ENCODE results near the gene DDHD1. TPM values are rescaled to one million over a fixed set of nuclear protein-coding genes. Genes with fewer than 3 reads are reported as not detected.

DDHD1 gene
- total and polyA plus RNA-seq, 12 donors = 4.6 to 34.9 (median 8.1) TPM

DNA sequence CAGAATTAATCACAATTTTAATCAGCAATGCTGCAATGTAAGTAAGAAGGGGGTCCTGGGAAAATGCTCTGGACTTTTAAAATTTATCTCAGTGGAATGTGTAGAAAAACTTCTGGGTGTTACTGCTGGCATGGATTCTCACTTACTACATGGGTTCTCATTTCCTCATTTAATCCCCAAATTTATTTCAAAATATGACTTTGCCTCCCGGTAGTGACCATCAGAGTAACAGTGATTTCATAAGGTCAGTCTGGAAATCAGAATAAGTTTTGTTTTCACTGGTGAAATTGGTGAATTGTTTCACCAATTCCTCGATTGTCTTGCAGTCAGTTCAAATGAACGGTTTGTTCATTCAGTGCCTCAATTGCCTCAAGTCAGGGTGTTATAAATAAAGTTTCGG lies 22.3 kb upstream of the DDHD1 start:
- Histone ChIP-seq H3K9me3 (replicated peaks in 1 of 3) (no peaks in the 10 kb centered on the region), H3K27ac (no peak overlapping the region), H3K4me1 (replicated peaks in 1 of 2) (no peaks in the 10 kb centered on the region), H3K4me3 (no peak overlapping the region), H3K27me3 (no peaks in the 10 kb centered on the region), H3K36me3 (replicated peaks in 1 of 2) (no peaks in the 10 kb centered on the region)
- intact Hi-C loops (cut with DNase I) = no loop called here
- TF ChIP-seq POLR2A (IDR thresholded peaks at IDR 0.05) = no peak
- TF ChIP-seq CTCF (IDR thresholded peaks at IDR 0.05) = no peak
- no peak for DNase-seq
- 74 to 83% (median 78%) methylated on average over 4 of the region's 4 CpGs for WGBS, 4 donors

DNA sequence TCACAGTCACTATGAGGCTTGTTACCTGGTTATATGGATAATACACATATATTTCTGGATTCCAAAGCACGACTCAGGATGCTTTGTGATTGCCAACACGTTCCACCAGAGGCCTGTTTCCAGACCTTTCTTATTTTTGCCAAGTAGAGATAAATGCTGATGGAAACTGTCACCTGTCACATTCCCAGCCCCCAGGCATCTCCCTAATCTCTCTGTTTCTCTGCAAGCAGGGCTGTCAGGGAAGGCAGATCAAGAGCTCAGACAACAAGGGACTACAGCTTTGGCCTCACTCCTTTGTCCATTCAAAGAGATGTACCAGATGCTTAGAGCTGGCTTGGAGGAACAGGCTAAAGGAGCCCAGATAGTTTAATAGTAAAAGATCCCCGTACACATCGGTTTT lies 21.8 kb upstream of the DDHD1 start:
- no peaks in the 10 kb centered on the region for H3K9me3 ChIP-seq (replicated peaks in 1 of 3)
- no peaks in the 10 kb centered on the region for H3K36me3 ChIP-seq (replicated peaks in 1 of 2)
- H3K4me1 ChIP-seq (replicated peaks in 1 of 2) = no peaks in the 10 kb centered on the region
- intact Hi-C loops (cut with DNase I) = no loop called here
- H3K27ac ChIP-seq = no peak overlapping the region
- no peaks in the 10 kb centered on the region for H3K27me3 ChIP-seq
- H3K4me3 ChIP-seq = no peak overlapping the region
- WGBS, 4 donors = 64 to 81% (median 74%) methylated on average over 4 of the region's 4 CpGs
- TF ChIP-seq POLR2A (IDR thresholded peaks at IDR 0.05) (no peak), CTCF (IDR thresholded peaks at IDR 0.05) (no peak)
- DNase-seq = no peak

- no peaks in the 10 kb centered on the region for H3K9me3 ChIP-seq (replicated peaks in 1 of 3)
- no peak for TF ChIP-seq CTCF (IDR thresholded peaks at IDR 0.05)
- no peak for TF ChIP-seq POLR2A (IDR thresholded peaks at IDR 0.05)
- WGBS, 4 donors = 76 to 83% (median 80%) methylated on average over 9 of the region's 9 CpGs
- no peaks in the 10 kb centered on the region for H3K27me3 ChIP-seq
- H3K4me1 ChIP-seq (replicated peaks in 1 of 2) = peaks cover 0 to 3% of the 10 kb centered on the region in 2 donors
- H3K27ac ChIP-seq = no peak overlapping the region
- no peaks in the 10 kb centered on the region for H3K36me3 ChIP-seq (replicated peaks in 1 of 2)
- DNase-seq = no peak
- no peak overlapping the region for H3K4me3 ChIP-seq
- intact Hi-C loops (cut with DNase I) = no loop called here
Observed at GRCh38 chr14:53168786-53169185, 15.7 kb upstream of the DDHD1 start.

- H3K9me3 ChIP-seq (replicated peaks in 1 of 3) = no peaks in the 10 kb centered on the region
- intact Hi-C loops (cut with DNase I) = no loop called here
- H3K4me1 ChIP-seq (replicated peaks in 1 of 2) = peaks cover 0 to 3% of the 10 kb centered on the region in 2 donors
- H3K27ac ChIP-seq = no peak overlapping the region
- no peak overlapping the region for H3K4me3 ChIP-seq
- DNase-seq = no peak
- H3K27me3 ChIP-seq = no peaks in the 10 kb centered on the region
- H3K36me3 ChIP-seq (replicated peaks in 1 of 2) = no peaks in the 10 kb centered on the region
- 74 to 78% (median 76%) methylated on average over 4 of the region's 4 CpGs for WGBS, 4 donors
- no peak for TF ChIP-seq CTCF (IDR thresholded peaks at IDR 0.05)
- no peak for TF ChIP-seq POLR2A (IDR thresholded peaks at IDR 0.05)
Observed at GRCh38 chr14:53167602-53168328, 14.6 kb upstream of the DDHD1 start.

All from adrenal gland (tissue), 12 donors.